ENCODE data around the gene PLXNA3. TPM values are rescaled to one million over a fixed set of nuclear protein-coding genes. Genes with fewer than 3 reads are reported as not detected.
A peak's percentile ranks its signal among the peaks of the same experiment; 100 is the strongest.

PLXNA3 gene
- total RNA-seq, 1 donor from 2014 or later, result 6.3 TPM

GRCh38 chrX:154435171-154435733 lies 22.8 kb upstream of the PLXNA3 start:
- no peak for DNase-seq (ENCODE audit: low read depth in 2 of 2)

GRCh38 chrX:154436374-154436982 lies 21.6 kb upstream of the PLXNA3 start:
- peak; percentile 35 to 55 for DNase-seq (ENCODE audit: low read depth in 2 of 2)

GRCh38 chrX:154436983-154437752 lies 20.9 kb upstream of the PLXNA3 start, which contains the start of gene GDI1:
Gene GDI1 (plus strand): TSS chrX:154437154. CDS start chrX:154437255, 101 bp downstream.
- DNase-seq (ENCODE audit: low read depth in 2 of 2), result peak; percentile 57 to 62

- DNase-seq (ENCODE audit: low read depth in 2 of 2), result no peak
Measured at GRCh38 chrX:154437971-154438893, 19.8 kb upstream of the PLXNA3 start.

GRCh38 chrX:154439841-154440240 lies 18.2 kb upstream of the PLXNA3 start:
- DNase-seq (ENCODE audit: low read depth in 2 of 2), result no peak

- no peak for DNase-seq (ENCODE audit: low read depth in 2 of 2)
Measured at GRCh38 chrX:154440623-154441357, 17.3 kb upstream of the PLXNA3 start.

- no peak for DNase-seq (ENCODE audit: low read depth in 2 of 2)
Measured at GRCh38 chrX:154441564-154441963, 16.5 kb upstream of the PLXNA3 start.

GRCh38 chrX:154441984-154442707 lies 15.9 kb upstream of the PLXNA3 start:
- no peak for DNase-seq (ENCODE audit: low read depth in 2 of 2)

- DNase-seq (ENCODE audit: low read depth in 2 of 2), result no peak
Measured at GRCh38 chrX:154443479-154443910, 14.6 kb upstream of the PLXNA3 start.

- DNase-seq (ENCODE audit: low read depth in 2 of 2), result peak; percentile 74 to 80
Measured at GRCh38 chrX:154443992-154444754, 13.9 kb upstream of the PLXNA3 start, which contains the start of gene FAM50A. Gene FAM50A (plus strand): TSS chrX:154444141. CDS start chrX:154444236, 95 bp downstream.

- DNase-seq (ENCODE audit: low read depth in 2 of 2), result no peak
Measured at GRCh38 chrX:154444755-154445246, 13.3 kb upstream of the PLXNA3 start.

- DNase-seq (ENCODE audit: low read depth in 2 of 2), result no peak
Measured at GRCh38 chrX:154445776-154446175, 12.3 kb upstream of the PLXNA3 start.

- no peak for DNase-seq (ENCODE audit: low read depth in 2 of 2)
Measured at GRCh38 chrX:154446430-154446829, 11.7 kb upstream of the PLXNA3 start.

- DNase-seq (ENCODE audit: low read depth in 2 of 2), result no peak
Measured at GRCh38 chrX:154448484-154448883, 9.6 kb upstream of the PLXNA3 start.

- no peak for DNase-seq (ENCODE audit: low read depth in 2 of 2)
Measured at GRCh38 chrX:154449618-154450017, 8.5 kb upstream of the PLXNA3 start.

- no peak for DNase-seq (ENCODE audit: low read depth in 2 of 2)
Measured at GRCh38 chrX:154450312-154450711, 7.8 kb upstream of the PLXNA3 start.

GRCh38 chrX:154452823-154453222 lies 5.3 kb upstream of the PLXNA3 start:
- no peak for DNase-seq (ENCODE audit: low read depth in 2 of 2)

GRCh38 chrX:154457491-154458115 lies 478 bp upstream of the PLXNA3 start:
- DNase-seq (ENCODE audit: low read depth in 2 of 2), result no peak
